K562 (cell line): ENCODE results near the gene NFATC3. TPM values are rescaled to one million over a fixed set of nuclear protein-coding genes. Genes with fewer than 3 reads are reported as not detected.

ENCODE experiments used
- CTBP1 ChIP-seq: fragments of 450-650 bp; IDR thresholded peaks from 2 replicates; pipeline ENCODE4 v1.6.1; 2016; ENCODE audit warnings: borderline replicate concordance
- ESRRA ChIP-seq: fragments of 450-650 bp; IDR thresholded peaks from 2 replicates; pipeline ENCODE4 v1.6.1; 2014; ENCODE audit warnings: low read depth, mild to moderate bottlenecking, moderate library complexity, borderline replicate concordance
- JUND ChIP-seq, 2 experiments: IDR thresholded peaks; 2 replicates in 1 of 2; 3 replicates in 1 of 2; pipeline ENCODE4 v1.6.1; 2011; ENCODE audit warnings: borderline replicate concordance in 2 of 2, low read depth in 2 of 2, low read length in 2 of 2, improper control_type of control experiment in 1 of 2, missing biosample characterization in 1 of 2, missing genetic modification characterization in 1 of 2, missing genetic modification reagents in 1 of 2
- RAD21 ChIP-seq, 2 experiments: fragments of 250-450 bp in 1 of 2; fragments of 450-650 bp in 1 of 2; sonication (Bioruptor Pico) in 1 of 2; formaldehyde crosslinking in 1 of 2; IDR thresholded peaks in 1 of 2; conservative IDR thresholded peaks in 1 of 2; 2 replicates each; pipeline versions ENCODE4 v1.4.0 to v1.8.0; 2020 to 2022; ENCODE audit warnings: mild to moderate bottlenecking in 2 of 2, moderate library complexity in 1 of 2
- RB1 ChIP-seq: fragments of 450-650 bp; IDR thresholded peaks from 2 replicates; pipeline ENCODE4 v1.6.1; 2017; ENCODE audit warnings: low read depth, mild to moderate bottlenecking
- SIN3B ChIP-seq: fragments of 450-650 bp; IDR thresholded peaks from 2 replicates; pipeline ENCODE4 v1.6.1; 2017; ENCODE audit warnings: low read depth, mild to moderate bottlenecking, moderate library complexity
- SUPT5H ChIP-seq: fragments of 450-650 bp; IDR thresholded peaks from 2 replicates; pipeline ENCODE4 v1.6.1; 2016
- polyA plus RNA-seq, 8 experiments: library from polyadenylated mRNA; depleted of rRNA in 4 of 8; stranded (reverse) in 5 of 8; unstranded in 3 of 8; fragments of >200 nt; fragmentation: Nextera tagmentation in 2 of 8; fragmentation: Illumina TruSeq in 1 of 8; extraction: Ambion mirVana in 2 of 8; extraction: Trizol in 1 of 8; gene quantifications; 2 replicates each; pipeline versions ENCODE4 v1.2.1 to v1.2.3, GENCODE V29; 2011 to 2014; ENCODE audit warnings: inconsistent platforms in 1 of 8, missing spikeins in 1 of 8
- total RNA-seq, 7 experiments: library from RNA; depleted of rRNA in 6 of 7; stranded (reverse); fragments of >200 nt in 6 of 7; fragmentation: Illumina TruSeq in 2 of 7; extraction: Trizol in 2 of 7; gene quantifications; 2 replicates each; pipeline versions ENCODE4 v1.2.1 to v1.2.3, GENCODE V29; 2011 to 2021; ENCODE audit warnings: low replicate concordance in 1 of 7
- TF ChIP-seq, protein P1 (sequence below): IDR thresholded peaks from 2 replicates; pipeline ENCODE4 v1.6.1; 2011; ENCODE audit warnings: borderline replicate concordance, low read depth, mild to moderate bottlenecking, moderate library complexity, low read length; ENCODE audit not compliant: insufficient read depth, poor library complexity, severe bottlenecking
- TF ChIP-seq, protein P2 (sequence below), 2 experiments: fragments of 450-650 bp; formaldehyde crosslinking in 1 of 2; IDR thresholded peaks; 2 replicates each; pipeline versions ENCODE4 v1.4.0 to v1.6.1; 2014 to 2020; ENCODE audit warnings: mild to moderate bottlenecking in 2 of 2, borderline replicate concordance in 1 of 2, low read depth in 1 of 2
- TF ChIP-seq, protein P3 (sequence below), 2 experiments: fragments of 450-650 bp; conservative IDR thresholded peaks; 2 replicates each; pipeline ENCODE4 v1.6.1; 2017; ENCODE audit warnings: mild to moderate bottlenecking in 2 of 2, moderate library complexity in 2 of 2
- TF ChIP-seq, protein P4 (sequence below): fragments of 200-800 bp; sonication (Bioruptor generic); IDR thresholded peaks from 2 replicates; pipeline ENCODE4 v1.6.1; 2017; ENCODE audit warnings: missing genetic modification characterization, missing compliant biosample characterization

NFATC3 gene
- total and polyA plus RNA-seq, 9 of the 15 experiments (the other 6 are each of a cell fraction or from before 2014, with no cell fraction given) = 15.7 to 98.4 (median 59.4) TPM

DNA sequence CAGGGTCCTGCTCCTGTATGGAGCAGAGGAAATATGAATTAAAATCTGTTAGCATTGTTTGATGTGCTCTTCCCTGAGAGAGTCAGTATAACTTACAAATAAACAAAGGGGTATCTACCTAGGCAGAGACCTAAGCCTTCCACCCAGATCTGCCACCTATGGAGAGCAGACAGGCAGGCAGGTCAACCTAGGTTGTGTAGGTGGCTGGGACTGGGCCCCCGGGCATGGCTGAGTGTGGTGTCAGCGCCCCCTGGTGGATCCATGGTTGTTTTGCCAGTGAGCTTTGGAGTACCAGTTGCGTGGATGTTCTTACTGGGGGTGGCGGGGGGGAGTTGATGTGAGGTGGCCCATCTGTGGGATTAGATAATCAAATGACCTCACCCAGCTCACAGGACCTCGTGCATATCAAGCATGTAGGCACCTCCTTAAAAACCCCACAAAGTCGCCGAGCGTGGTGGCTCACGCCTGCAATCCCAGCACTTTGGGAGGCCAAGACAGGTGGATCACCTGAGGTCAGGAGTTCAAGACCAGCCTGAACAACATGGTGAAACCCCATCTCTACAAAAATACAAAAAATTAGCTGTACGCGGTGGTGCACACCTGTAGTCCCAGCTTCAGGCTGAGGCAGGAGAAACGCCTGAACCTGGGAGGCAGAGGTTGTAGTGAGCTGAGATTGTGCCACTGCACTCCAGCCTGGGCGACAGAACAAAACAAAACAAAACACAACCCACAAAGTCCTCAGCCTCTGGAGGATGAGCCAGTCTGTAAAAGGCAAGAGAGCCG lies 44.5 kb upstream of the NFATC3 start (continued):
- TF ChIP-seq, protein P1, sequence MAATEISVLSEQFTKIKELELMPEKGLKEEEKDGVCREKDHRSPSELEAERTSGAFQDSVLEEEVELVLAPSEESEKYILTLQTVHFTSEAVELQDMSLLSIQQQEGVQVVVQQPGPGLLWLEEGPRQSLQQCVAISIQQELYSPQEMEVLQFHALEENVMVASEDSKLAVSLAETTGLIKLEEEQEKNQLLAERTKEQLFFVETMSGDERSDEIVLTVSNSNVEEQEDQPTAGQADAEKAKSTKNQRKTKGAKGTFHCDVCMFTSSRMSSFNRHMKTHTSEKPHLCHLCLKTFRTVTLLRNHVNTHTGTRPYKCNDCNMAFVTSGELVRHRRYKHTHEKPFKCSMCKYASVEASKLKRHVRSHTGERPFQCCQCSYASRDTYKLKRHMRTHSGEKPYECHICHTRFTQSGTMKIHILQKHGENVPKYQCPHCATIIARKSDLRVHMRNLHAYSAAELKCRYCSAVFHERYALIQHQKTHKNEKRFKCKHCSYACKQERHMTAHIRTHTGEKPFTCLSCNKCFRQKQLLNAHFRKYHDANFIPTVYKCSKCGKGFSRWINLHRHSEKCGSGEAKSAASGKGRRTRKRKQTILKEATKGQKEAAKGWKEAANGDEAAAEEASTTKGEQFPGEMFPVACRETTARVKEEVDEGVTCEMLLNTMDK = peak; percentile 74
- TF ChIP-seq, protein P2, sequence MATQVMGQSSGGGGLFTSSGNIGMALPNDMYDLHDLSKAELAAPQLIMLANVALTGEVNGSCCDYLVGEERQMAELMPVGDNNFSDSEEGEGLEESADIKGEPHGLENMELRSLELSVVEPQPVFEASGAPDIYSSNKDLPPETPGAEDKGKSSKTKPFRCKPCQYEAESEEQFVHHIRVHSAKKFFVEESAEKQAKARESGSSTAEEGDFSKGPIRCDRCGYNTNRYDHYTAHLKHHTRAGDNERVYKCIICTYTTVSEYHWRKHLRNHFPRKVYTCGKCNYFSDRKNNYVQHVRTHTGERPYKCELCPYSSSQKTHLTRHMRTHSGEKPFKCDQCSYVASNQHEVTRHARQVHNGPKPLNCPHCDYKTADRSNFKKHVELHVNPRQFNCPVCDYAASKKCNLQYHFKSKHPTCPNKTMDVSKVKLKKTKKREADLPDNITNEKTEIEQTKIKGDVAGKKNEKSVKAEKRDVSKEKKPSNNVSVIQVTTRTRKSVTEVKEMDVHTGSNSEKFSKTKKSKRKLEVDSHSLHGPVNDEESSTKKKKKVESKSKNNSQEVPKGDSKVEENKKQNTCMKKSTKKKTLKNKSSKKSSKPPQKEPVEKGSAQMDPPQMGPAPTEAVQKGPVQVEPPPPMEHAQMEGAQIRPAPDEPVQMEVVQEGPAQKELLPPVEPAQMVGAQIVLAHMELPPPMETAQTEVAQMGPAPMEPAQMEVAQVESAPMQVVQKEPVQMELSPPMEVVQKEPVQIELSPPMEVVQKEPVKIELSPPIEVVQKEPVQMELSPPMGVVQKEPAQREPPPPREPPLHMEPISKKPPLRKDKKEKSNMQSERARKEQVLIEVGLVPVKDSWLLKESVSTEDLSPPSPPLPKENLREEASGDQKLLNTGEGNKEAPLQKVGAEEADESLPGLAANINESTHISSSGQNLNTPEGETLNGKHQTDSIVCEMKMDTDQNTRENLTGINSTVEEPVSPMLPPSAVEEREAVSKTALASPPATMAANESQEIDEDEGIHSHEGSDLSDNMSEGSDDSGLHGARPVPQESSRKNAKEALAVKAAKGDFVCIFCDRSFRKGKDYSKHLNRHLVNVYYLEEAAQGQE (IDR thresholded peaks at IDR 0.05; ENCODE audit: borderline replicate concordance) = peak; percentile 88
- TF ChIP-seq, protein P2 (CRISPR knock-in tag; IDR thresholded peaks at IDR 0.05; ENCODE audit: low read depth) = no peak
- peak; percentile 31; the same call in 1 of the 2 replicates for TF ChIP-seq SIN3B
- TF ChIP-seq RAD21 (CRISPR knock-in tag; conservative IDR thresholded peaks at IDR 0.05 in 1 of 2, IDR thresholded peaks at IDR 0.05 in 1 of 2) = peak; percentile 92 to 96
- TF ChIP-seq JUND (IDR thresholded peaks at IDR 0.05; ENCODE audit: borderline replicate concordance, low read depth, low read length) = no peak
- peak; percentile 23; the same call in 1 of the 3 replicates for TF ChIP-seq JUND (tag; IDR thresholded peaks at IDR 0.05; ENCODE audit: borderline replicate concordance, low read depth, low read length)
- TF ChIP-seq, protein P3, sequence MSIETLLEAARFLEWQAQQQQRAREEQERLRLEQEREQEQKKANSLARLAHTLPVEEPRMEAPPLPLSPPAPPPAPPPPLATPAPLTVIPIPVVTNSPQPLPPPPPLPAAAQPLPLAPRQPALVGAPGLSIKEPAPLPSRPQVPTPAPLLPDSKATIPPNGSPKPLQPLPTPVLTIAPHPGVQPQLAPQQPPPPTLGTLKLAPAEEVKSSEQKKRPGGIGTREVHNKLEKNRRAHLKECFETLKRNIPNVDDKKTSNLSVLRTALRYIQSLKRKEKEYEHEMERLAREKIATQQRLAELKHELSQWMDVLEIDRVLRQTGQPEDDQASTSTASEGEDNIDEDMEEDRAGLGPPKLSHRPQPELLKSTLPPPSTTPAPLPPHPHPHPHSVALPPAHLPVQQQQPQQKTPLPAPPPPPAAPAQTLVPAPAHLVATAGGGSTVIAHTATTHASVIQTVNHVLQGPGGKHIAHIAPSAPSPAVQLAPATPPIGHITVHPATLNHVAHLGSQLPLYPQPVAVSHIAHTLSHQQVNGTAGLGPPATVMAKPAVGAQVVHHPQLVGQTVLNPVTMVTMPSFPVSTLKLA (conservative IDR thresholded peaks at IDR 0.05) = 0 out of 4 replicates have a peak, but pooled peaks of 1 of the 2 experiments have one; percentile 22
- no peak for TF ChIP-seq SUPT5H
- TF ChIP-seq RB1 = peak; percentile 68; the same call in 1 of the 2 replicates
- TF ChIP-seq CTBP1 = peak; percentile 69; the same call in 1 of the 2 replicates
- TF ChIP-seq, protein P4, sequence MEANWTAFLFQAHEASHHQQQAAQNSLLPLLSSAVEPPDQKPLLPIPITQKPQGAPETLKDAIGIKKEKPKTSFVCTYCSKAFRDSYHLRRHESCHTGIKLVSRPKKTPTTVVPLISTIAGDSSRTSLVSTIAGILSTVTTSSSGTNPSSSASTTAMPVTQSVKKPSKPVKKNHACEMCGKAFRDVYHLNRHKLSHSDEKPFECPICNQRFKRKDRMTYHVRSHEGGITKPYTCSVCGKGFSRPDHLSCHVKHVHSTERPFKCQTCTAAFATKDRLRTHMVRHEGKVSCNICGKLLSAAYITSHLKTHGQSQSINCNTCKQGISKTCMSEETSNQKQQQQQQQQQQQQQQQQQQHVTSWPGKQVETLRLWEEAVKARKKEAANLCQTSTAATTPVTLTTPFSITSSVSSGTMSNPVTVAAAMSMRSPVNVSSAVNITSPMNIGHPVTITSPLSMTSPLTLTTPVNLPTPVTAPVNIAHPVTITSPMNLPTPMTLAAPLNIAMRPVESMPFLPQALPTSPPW (CRISPR knock-in tag) = peak; percentile 76
- TF ChIP-seq ESRRA = peak; percentile 30; the same call in 1 of the 2 replicates
